Astrocyte (in vitro differentiated cells and primary cell): ENCODE results near the gene ZNF80. TPM values are rescaled to one million over a fixed set of nuclear protein-coding genes. Genes with fewer than 3 reads are reported as not detected.
A peak's percentile ranks its signal among the peaks of the same experiment; 100 is the strongest.

Experiments
- DNase-seq: peaks from one replicate; pipeline ENCODE4 v3.0.0-alpha.2; 2010; ENCODE audit warnings: low read depth
- FAIRE-seq: peaks from 2 replicates; lab custom pipeline; 2011; peaks lifted over from hg19 to GRCh38; lab: Jason Lieb, UNC
- H2AFZ ChIP-seq: 2 replicates; pipeline ENCODE4 v1.6.0; 2012; ENCODE audit warnings: low read depth, low read length, inconsistent platforms
- H3K27ac ChIP-seq: 2 replicates; pipeline ENCODE4 v1.5.1; 2011; ENCODE audit warnings: low read depth, low read length, inconsistent platforms
- H3K27me3 ChIP-seq: 2 replicates; pipeline ENCODE4 v1.6.0; 2011; ENCODE audit warnings: low read length, inconsistent platforms; ENCODE audit not compliant: insufficient read depth
- H3K36me3 ChIP-seq: 2 replicates; pipeline ENCODE4 v1.5.1; 2011; ENCODE audit warnings: low read length, inconsistent platforms; ENCODE audit not compliant: insufficient read depth
- H3K4me1 ChIP-seq: 2 replicates; pipeline ENCODE4 v1.5.1; 2011; ENCODE audit warnings: low read length, inconsistent platforms; ENCODE audit not compliant: insufficient read depth
- H3K4me2 ChIP-seq: 2 replicates; pipeline ENCODE4 v1.6.0; 2012; ENCODE audit warnings: low read length, inconsistent platforms
- H3K4me3 ChIP-seq: 2 replicates; pipeline ENCODE4 v1.5.1; 2011; ENCODE audit warnings: low read depth, mild to moderate bottlenecking, low read length, inconsistent platforms; ENCODE audit not compliant: insufficient read depth
- H3K79me2 ChIP-seq: 2 replicates; pipeline ENCODE4 v1.6.0; 2012; ENCODE audit warnings: mild to moderate bottlenecking, low read length, inconsistent platforms; ENCODE audit not compliant: insufficient read depth
- H3K9ac ChIP-seq: 2 replicates; pipeline ENCODE4 v1.6.0; 2012; ENCODE audit warnings: mild to moderate bottlenecking, low read length, inconsistent platforms
- H3K9me3 ChIP-seq: 2 replicates; pipeline ENCODE4 v1.5.1; 2012; ENCODE audit warnings: low read depth, mild to moderate bottlenecking, low read length, inconsistent platforms; ENCODE audit not compliant: insufficient read depth
- H4K20me1 ChIP-seq: 2 replicates; pipeline ENCODE4 v1.6.0; 2012; ENCODE audit warnings: low read length, inconsistent platforms; ENCODE audit not compliant: insufficient read depth
- H3K27ac Mint-ChIP-seq: one replicate; pipeline ENCODE4 v1.8.0; 2021; ENCODE audit warnings: mild to moderate bottlenecking, mixed read lengths; ENCODE audit not compliant: unreplicated experiment
- H3K27me3 Mint-ChIP-seq: one replicate; pipeline ENCODE4 v1.8.0; 2021; ENCODE audit warnings: low read depth, mixed read lengths; ENCODE audit not compliant: unreplicated experiment
- H3K36me3 Mint-ChIP-seq: one replicate; pipeline ENCODE4 v1.8.0; 2021; ENCODE audit warnings: low read depth, mixed read lengths; ENCODE audit not compliant: unreplicated experiment
- H3K4me1 Mint-ChIP-seq: one replicate; pipeline ENCODE4 v1.8.0; 2021; ENCODE audit warnings: low read depth, mixed read lengths; ENCODE audit not compliant: unreplicated experiment
- H3K4me3 Mint-ChIP-seq: one replicate; pipeline ENCODE4 v1.8.0; 2021; ENCODE audit warnings: mild to moderate bottlenecking, moderate library complexity, mixed read lengths; ENCODE audit not compliant: unreplicated experiment
- H3K9me3 Mint-ChIP-seq: one replicate; pipeline ENCODE4 v1.8.0; 2021; ENCODE audit warnings: mild to moderate bottlenecking, mixed read lengths; ENCODE audit not compliant: unreplicated experiment
- EZH2 ChIP-seq: IDR thresholded peaks from 2 replicates; pipeline ENCODE4 v1.6.1; 2012; ENCODE audit warnings: mild to moderate bottlenecking, low read length, inconsistent platforms; ENCODE audit not compliant: insufficient read depth
- total RNA-seq: library from RNA; stranded (reverse); gene quantifications from 2 replicates; pipeline ENCODE4 v1.2.1, GENCODE V29; 2021
- TF ChIP-seq, protein P1 (sequence below): IDR thresholded peaks from 2 replicates; pipeline ENCODE4 v1.5.1; 2011; ENCODE audit warnings: low read depth, mild to moderate bottlenecking, inconsistent platforms, low read length, moderate library complexity; ENCODE audit not compliant: insufficient read depth

Gene ZNF80
- total RNA-seq, 1 donor from 2014 or later: not detected

DNA sequence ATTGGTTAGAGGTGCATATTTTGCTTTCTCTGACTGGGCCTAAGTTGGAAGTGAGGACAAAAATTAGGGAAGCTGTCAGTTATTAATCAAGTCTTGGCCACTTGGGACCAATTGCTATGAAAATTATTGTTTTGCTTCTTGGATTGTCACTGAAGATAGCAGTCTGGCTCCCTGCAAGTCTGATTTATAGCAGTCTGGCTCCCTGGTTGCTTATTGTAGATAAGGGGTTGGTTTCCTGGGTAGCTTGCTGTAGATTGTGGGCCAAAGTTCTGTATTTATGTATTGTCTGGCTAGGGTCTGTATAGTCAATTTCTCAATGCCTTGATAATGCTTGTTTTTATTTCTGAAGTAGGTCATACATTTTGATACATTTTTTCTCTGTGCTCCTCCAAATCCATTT lies 45.2 kb downstream of the ZNF80 start:
- TF ChIP-seq, protein P1, sequence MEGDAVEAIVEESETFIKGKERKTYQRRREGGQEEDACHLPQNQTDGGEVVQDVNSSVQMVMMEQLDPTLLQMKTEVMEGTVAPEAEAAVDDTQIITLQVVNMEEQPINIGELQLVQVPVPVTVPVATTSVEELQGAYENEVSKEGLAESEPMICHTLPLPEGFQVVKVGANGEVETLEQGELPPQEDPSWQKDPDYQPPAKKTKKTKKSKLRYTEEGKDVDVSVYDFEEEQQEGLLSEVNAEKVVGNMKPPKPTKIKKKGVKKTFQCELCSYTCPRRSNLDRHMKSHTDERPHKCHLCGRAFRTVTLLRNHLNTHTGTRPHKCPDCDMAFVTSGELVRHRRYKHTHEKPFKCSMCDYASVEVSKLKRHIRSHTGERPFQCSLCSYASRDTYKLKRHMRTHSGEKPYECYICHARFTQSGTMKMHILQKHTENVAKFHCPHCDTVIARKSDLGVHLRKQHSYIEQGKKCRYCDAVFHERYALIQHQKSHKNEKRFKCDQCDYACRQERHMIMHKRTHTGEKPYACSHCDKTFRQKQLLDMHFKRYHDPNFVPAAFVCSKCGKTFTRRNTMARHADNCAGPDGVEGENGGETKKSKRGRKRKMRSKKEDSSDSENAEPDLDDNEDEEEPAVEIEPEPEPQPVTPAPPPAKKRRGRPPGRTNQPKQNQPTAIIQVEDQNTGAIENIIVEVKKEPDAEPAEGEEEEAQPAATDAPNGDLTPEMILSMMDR: no peak
- TF ChIP-seq EZH2: no peak
- Histone ChIP-seq H3K4me1 (peaks cover 3% of the 10 kb centered on the region), H4K20me1 (no peaks in the 10 kb centered on the region), H3K4me2 (no peak overlapping the region), H3K9ac (no peak overlapping the region), H3K27me3 (peaks cover 3% of the 10 kb centered on the region), H2AFZ (no peak overlapping the region), H3K9me3 (no peaks in the 10 kb centered on the region), H3K27ac (no peak overlapping the region), H3K79me2 (no peaks in the 10 kb centered on the region), H3K4me3 (no peak overlapping the region), H3K36me3 (no peaks in the 10 kb centered on the region)
- Mint-ChIP-seq H3K4me3 (no peak overlapping the region), H3K9me3 (no peaks in the 10 kb centered on the region), H3K27me3 (no peaks in the 10 kb centered on the region), H3K27ac (no peak overlapping the region), H3K4me1 (peaks cover 5% of the 10 kb centered on the region), H3K36me3 (no peaks in the 10 kb centered on the region)
- DNase-seq: peak; percentile 49
- no peak for FAIRE-seq

DNA sequence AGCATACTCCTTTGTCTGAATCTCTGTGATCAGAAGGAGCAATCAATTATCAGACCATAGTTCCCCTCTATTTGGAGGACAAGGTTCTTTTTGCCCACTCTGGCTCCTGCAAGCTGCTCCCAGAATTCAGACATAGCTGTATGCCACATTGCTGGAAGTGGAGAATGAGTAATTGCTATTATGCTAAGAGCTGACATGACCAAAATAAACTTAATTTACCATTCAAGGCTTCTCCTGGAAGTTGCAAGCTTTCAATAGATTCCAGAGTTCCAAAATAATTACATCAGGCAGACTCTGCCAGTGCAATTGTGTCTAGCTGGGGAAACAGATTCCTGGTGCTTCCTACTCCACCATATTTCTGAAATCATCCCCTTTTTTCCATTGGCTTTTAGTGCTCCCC lies 50.9 kb downstream of the ZNF80 start:
- TF ChIP-seq, protein P1: no peak
- no peak for TF ChIP-seq EZH2
- no peaks in the 10 kb centered on the region for H3K36me3 ChIP-seq
- FAIRE-seq: no peak
- DNase-seq: peak; percentile 27
- no peak overlapping the region for H2AFZ ChIP-seq
- H3K9ac ChIP-seq: no peak overlapping the region
- no peak overlapping the region for H3K27ac ChIP-seq
- no peaks in the 10 kb centered on the region for H3K9me3 ChIP-seq
- no peak overlapping the region for H3K4me3 ChIP-seq
- no peak overlapping the region for H3K4me3 Mint-ChIP-seq
- no peak overlapping the region for H3K4me2 ChIP-seq
- peaks cover 5% of the 10 kb centered on the region for H3K9me3 Mint-ChIP-seq
- no peak overlapping the region for H3K27ac Mint-ChIP-seq
- no peaks in the 10 kb centered on the region for H3K4me1 Mint-ChIP-seq
- no peaks in the 10 kb centered on the region for H3K27me3 Mint-ChIP-seq
- no peaks in the 10 kb centered on the region for H3K4me1 ChIP-seq
- H3K36me3 Mint-ChIP-seq: no peaks in the 10 kb centered on the region
- no peaks in the 10 kb centered on the region for H3K79me2 ChIP-seq
- H3K27me3 ChIP-seq: peaks cover 8% of the 10 kb centered on the region
- no peaks in the 10 kb centered on the region for H4K20me1 ChIP-seq

Other genes with a start within 250 kb of the ZNF80 start
- 2.5 and 3.1 TPM in 2 replicates for gene CCDC191, start 181.1 kb downstream of the ZNF80 start, total RNA-seq
- gene QTRT2, start 180.8 kb downstream of the ZNF80 start, total RNA-seq: 17.2 and 22.7 TPM in 2 replicates
- gene DRD3, start 58.5 kb downstream of the ZNF80 start, total RNA-seq: not detected in 2 replicates
- gene TIGIT, start 56.5 kb upstream of the ZNF80 start, total RNA-seq: not detected in 2 replicates